WTC11 (cell line): ENCODE results near the gene ZNF226. TPM values are rescaled to one million over a fixed set of nuclear protein-coding genes. Genes with fewer than 3 reads are reported as not detected.

Experiments used
- ATAC-seq: fragments of 200-7000 bp; cut with Tn5 transposase; 2 replicates; pipeline ENCODE4 v1.10.0; 2021; ENCODE audit warnings: mild to moderate bottlenecking, moderate library complexity
- CTCF ChIA-PET: fragments of 300-600 bp; sonication (Branson Sonifier 250); formaldehyde crosslinking; loops from one replicate; lab custom pipeline; 2021; ENCODE audit warnings: antibody characterized with exemption; lab: Charles Lee
- POLR2A ChIA-PET: fragments of 350-600 bp; sonication (Branson Sonifier 250); formaldehyde crosslinking; loops from one replicate; lab custom pipeline; 2021; ENCODE audit warnings: antibody characterized with exemption; lab: Charles Lee
- DNase-seq: peaks from one replicate; pipeline ENCODE4 v3.0.0; 2021; ENCODE audit warnings: low spot score
- H3K27ac Mint-ChIP-seq: 2 replicates; pipeline ENCODE4 v1.8.0; 2021; ENCODE audit warnings: mixed read lengths
- H3K27me3 Mint-ChIP-seq: 2 replicates; pipeline ENCODE4 v1.8.0; 2021; ENCODE audit warnings: low read depth, mild to moderate bottlenecking, moderate library complexity, mixed read lengths
- H3K36me3 Mint-ChIP-seq: 2 replicates; pipeline ENCODE4 v1.8.0; 2021; ENCODE audit warnings: mixed read lengths
- H3K4me1 Mint-ChIP-seq: 2 replicates; pipeline ENCODE4 v1.8.0; 2022; ENCODE audit warnings: mixed read lengths
- H3K4me3 Mint-ChIP-seq: 2 replicates; pipeline ENCODE4 v1.8.0; 2021; ENCODE audit warnings: mild to moderate bottlenecking, moderate library complexity, mixed read lengths
- H3K9me3 Mint-ChIP-seq: 2 replicates; pipeline ENCODE4 v1.8.0; 2021; ENCODE audit warnings: mixed read lengths
- CREB1 ChIP-seq: sonication (generic); formaldehyde crosslinking; IDR thresholded peaks from 2 replicates; pipeline ENCODE4 v1.8.0; 2023; ENCODE audit warnings: mild to moderate bottlenecking, missing genetic modification reagents
- EMX1 ChIP-seq: fragments of 250-450 bp; sonication (Bioruptor Pico); IDR thresholded peaks from 2 replicates; pipeline ENCODE4 v1.8.0; 2021; ENCODE audit warnings: mild to moderate bottlenecking
- ESRRA ChIP-seq: sonication (generic); formaldehyde crosslinking; IDR thresholded peaks from 2 replicates; pipeline ENCODE4 v1.8.1; 2022; ENCODE audit warnings: mild to moderate bottlenecking, missing genetic modification reagents, borderline replicate concordance
- FOXP1 ChIP-seq: sonication (generic); formaldehyde crosslinking; IDR thresholded peaks from 2 replicates; pipeline ENCODE4 v1.8.0; 2022; ENCODE audit warnings: missing genetic modification reagents, mild to moderate bottlenecking, moderate library complexity, borderline replicate concordance
- GABPB1 ChIP-seq: sonication (generic); formaldehyde crosslinking; IDR thresholded peaks from 2 replicates; pipeline ENCODE4 v1.8.1; 2023; ENCODE audit warnings: mild to moderate bottlenecking, missing genetic modification reagents
- GRHL2 ChIP-seq: fragments of 250-450 bp; sonication (Bioruptor Pico); IDR thresholded peaks from 2 replicates; pipeline ENCODE4 v1.8.0; 2022; ENCODE audit warnings: mild to moderate bottlenecking, moderate library complexity; ENCODE audit not compliant: insufficient replicate concordance, severe bottlenecking
- HMGA2 ChIP-seq: fragments of 250-450 bp; sonication (Bioruptor Pico); IDR thresholded peaks from 2 replicates; pipeline ENCODE4 v1.4.0; 2021; ENCODE audit warnings: mild to moderate bottlenecking, moderate library complexity
- JAZF1 ChIP-seq: fragments of 250-450 bp; sonication (Bioruptor Pico); IDR thresholded peaks from 2 replicates; pipeline ENCODE4 v1.9.0; 2021; ENCODE audit warnings: moderate library complexity, mild to moderate bottlenecking, inconsistent platforms
- NR2C2 ChIP-seq: sonication (generic); formaldehyde crosslinking; IDR thresholded peaks from 2 replicates; pipeline ENCODE4 v1.8.0; 2022; ENCODE audit warnings: mild to moderate bottlenecking, missing genetic modification reagents
- PRRX2 ChIP-seq: fragments of 250-450 bp; sonication (Bioruptor Pico); IDR thresholded peaks from 2 replicates; pipeline ENCODE4 v1.8.0; 2021; ENCODE audit warnings: mild to moderate bottlenecking
- RELA ChIP-seq: sonication (generic); formaldehyde crosslinking; IDR thresholded peaks from 2 replicates; pipeline ENCODE4 v1.8.1; 2022; ENCODE audit warnings: missing genetic modification reagents, mild to moderate bottlenecking, borderline replicate concordance
- RORB ChIP-seq: fragments of 250-450 bp; sonication (Bioruptor Pico); IDR thresholded peaks from 2 replicates; pipeline ENCODE4 v1.9.0; 2021; ENCODE audit warnings: mild to moderate bottlenecking
- SOX15 ChIP-seq: fragments of 250-450 bp; sonication (Bioruptor Pico); IDR thresholded peaks from 2 replicates; pipeline ENCODE4 v1.9.0; 2021; ENCODE audit warnings: mild to moderate bottlenecking
- STAT6 ChIP-seq: sonication (generic); formaldehyde crosslinking; conservative IDR thresholded peaks from 2 replicates; pipeline ENCODE4 v1.8.1; 2023; ENCODE audit warnings: mild to moderate bottlenecking, low read depth, missing genetic modification reagents, moderate library complexity
- TCF7 ChIP-seq: sonication (generic); formaldehyde crosslinking; IDR thresholded peaks from 2 replicates; pipeline ENCODE4 v1.8.0; 2022; ENCODE audit warnings: mild to moderate bottlenecking, low read depth, missing genetic modification reagents, moderate library complexity
- ZNF396 ChIP-seq: fragments of 250-450 bp; sonication (Bioruptor Pico); IDR thresholded peaks from 2 replicates; pipeline ENCODE4 v1.8.0; 2021; ENCODE audit warnings: mild to moderate bottlenecking, moderate library complexity, borderline replicate concordance
- total RNA-seq: library from RNA; stranded (reverse); gene quantifications from 3 replicates; pipeline ENCODE4 v1.2.3, GENCODE V29; 2021
- TF ChIP-seq, protein P1 (sequence below): sonication (generic); formaldehyde crosslinking; IDR thresholded peaks from 2 replicates; pipeline ENCODE4 v1.8.0; 2022; ENCODE audit warnings: mild to moderate bottlenecking, missing genetic modification reagents
- TF ChIP-seq, protein P2 (sequence below): sonication (generic); formaldehyde crosslinking; IDR thresholded peaks from 2 replicates; pipeline ENCODE4 v1.8.1; 2023; ENCODE audit warnings: mild to moderate bottlenecking, moderate library complexity, missing genetic modification reagents
- TF ChIP-seq, protein P3 (sequence below): fragments of 250-450 bp; sonication (Bioruptor Pico); IDR thresholded peaks from 2 replicates; pipeline ENCODE4 v1.9.0; 2021; ENCODE audit warnings: mild to moderate bottlenecking, borderline replicate concordance

Gene ZNF226
- total RNA-seq, 1 experiment from 2014 or later, result 18.5 TPM

- TF ChIP-seq, protein P1, sequence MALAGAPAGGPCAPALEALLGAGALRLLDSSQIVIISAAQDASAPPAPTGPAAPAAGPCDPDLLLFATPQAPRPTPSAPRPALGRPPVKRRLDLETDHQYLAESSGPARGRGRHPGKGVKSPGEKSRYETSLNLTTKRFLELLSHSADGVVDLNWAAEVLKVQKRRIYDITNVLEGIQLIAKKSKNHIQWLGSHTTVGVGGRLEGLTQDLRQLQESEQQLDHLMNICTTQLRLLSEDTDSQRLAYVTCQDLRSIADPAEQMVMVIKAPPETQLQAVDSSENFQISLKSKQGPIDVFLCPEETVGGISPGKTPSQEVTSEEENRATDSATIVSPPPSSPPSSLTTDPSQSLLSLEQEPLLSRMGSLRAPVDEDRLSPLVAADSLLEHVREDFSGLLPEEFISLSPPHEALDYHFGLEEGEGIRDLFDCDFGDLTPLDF (CRISPR knock-in tag), result no peak
- no peak for TF ChIP-seq RORB (CRISPR knock-in tag)
- TF ChIP-seq FOXP1 (CRISPR knock-in tag), result no peak
- TF ChIP-seq NR2C2 (CRISPR knock-in tag), result no peak
- no peak for TF ChIP-seq HMGA2
- TF ChIP-seq, protein P2, sequence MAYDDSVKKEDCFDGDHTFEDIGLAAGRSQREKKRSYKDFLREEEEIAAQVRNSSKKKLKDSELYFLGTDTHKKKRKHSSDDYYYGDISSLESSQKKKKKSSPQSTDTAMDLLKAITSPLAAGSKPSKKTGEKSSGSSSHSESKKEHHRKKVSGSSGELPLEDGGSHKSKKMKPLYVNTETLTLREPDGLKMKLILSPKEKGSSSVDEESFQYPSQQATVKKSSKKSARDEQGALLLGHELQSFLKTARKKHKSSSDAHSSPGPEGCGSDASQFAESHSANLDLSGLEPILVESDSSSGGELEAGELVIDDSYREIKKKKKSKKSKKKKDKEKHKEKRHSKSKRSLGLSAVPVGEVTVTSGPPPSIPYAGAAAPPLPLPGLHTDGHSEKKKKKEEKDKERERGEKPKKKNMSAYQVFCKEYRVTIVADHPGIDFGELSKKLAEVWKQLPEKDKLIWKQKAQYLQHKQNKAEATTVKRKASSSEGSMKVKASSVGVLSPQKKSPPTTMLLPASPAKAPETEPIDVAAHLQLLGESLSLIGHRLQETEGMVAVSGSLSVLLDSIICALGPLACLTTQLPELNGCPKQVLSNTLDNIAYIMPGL (CRISPR knock-in tag), result no peak
- no peak for TF ChIP-seq ZNF396
- TF ChIP-seq GRHL2 (CRISPR knock-in tag), result no peak
- no peak for TF ChIP-seq PRRX2 (CRISPR knock-in tag)
- TF ChIP-seq JAZF1, result no peak
- no peak for TF ChIP-seq CREB1
- no peak for TF ChIP-seq STAT6 (CRISPR knock-in tag)
- TF ChIP-seq, all 79 proteins: peak for 0
Observed at GRCh38 chr19:44142059-44142433, 22.9 kb upstream of the ZNF226 start (continued).

- POLR2A ChIA-PET, result no interaction called here
- Mint-ChIP-seq H3K27ac (no peak overlapping the region), H3K4me1 (no peaks in the 10 kb centered on the region), H3K4me3 (no peak overlapping the region), H3K36me3 (peaks cover 40% of the 10 kb centered on the region), H3K27me3 (no peaks in the 10 kb centered on the region), H3K9me3 (peaks cover 9% of the 10 kb centered on the region)
- DNase-seq, result no peak
- TF ChIP-seq TCF7 (CRISPR knock-in tag) (no peak), EMX1 (CRISPR knock-in tag) (no peak), ESRRA (CRISPR knock-in tag) (no peak), SOX15 (CRISPR knock-in tag) (no peak), GABPB1 (CRISPR knock-in tag) (no peak), RELA (CRISPR knock-in tag) (no peak)
- TF ChIP-seq, protein P3, sequence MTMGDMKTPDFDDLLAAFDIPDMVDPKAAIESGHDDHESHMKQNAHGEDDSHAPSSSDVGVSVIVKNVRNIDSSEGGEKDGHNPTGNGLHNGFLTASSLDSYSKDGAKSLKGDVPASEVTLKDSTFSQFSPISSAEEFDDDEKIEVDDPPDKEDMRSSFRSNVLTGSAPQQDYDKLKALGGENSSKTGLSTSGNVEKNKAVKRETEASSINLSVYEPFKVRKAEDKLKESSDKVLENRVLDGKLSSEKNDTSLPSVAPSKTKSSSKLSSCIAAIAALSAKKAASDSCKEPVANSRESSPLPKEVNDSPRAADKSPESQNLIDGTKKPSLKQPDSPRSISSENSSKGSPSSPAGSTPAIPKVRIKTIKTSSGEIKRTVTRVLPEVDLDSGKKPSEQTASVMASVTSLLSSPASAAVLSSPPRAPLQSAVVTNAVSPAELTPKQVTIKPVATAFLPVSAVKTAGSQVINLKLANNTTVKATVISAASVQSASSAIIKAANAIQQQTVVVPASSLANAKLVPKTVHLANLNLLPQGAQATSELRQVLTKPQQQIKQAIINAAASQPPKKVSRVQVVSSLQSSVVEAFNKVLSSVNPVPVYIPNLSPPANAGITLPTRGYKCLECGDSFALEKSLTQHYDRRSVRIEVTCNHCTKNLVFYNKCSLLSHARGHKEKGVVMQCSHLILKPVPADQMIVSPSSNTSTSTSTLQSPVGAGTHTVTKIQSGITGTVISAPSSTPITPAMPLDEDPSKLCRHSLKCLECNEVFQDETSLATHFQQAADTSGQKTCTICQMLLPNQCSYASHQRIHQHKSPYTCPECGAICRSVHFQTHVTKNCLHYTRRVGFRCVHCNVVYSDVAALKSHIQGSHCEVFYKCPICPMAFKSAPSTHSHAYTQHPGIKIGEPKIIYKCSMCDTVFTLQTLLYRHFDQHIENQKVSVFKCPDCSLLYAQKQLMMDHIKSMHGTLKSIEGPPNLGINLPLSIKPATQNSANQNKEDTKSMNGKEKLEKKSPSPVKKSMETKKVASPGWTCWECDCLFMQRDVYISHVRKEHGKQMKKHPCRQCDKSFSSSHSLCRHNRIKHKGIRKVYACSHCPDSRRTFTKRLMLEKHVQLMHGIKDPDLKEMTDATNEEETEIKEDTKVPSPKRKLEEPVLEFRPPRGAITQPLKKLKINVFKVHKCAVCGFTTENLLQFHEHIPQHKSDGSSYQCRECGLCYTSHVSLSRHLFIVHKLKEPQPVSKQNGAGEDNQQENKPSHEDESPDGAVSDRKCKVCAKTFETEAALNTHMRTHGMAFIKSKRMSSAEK (CRISPR knock-in tag), result no peak
- ATAC-seq, result no peak
- CTCF ChIA-PET, result no interaction called here
Observed at GRCh38 chr19:44149776-44150175, 15.1 kb upstream of the ZNF226 start.
